ENCODE measurements around the gene ADIG.

ADIG gene

DNA sequence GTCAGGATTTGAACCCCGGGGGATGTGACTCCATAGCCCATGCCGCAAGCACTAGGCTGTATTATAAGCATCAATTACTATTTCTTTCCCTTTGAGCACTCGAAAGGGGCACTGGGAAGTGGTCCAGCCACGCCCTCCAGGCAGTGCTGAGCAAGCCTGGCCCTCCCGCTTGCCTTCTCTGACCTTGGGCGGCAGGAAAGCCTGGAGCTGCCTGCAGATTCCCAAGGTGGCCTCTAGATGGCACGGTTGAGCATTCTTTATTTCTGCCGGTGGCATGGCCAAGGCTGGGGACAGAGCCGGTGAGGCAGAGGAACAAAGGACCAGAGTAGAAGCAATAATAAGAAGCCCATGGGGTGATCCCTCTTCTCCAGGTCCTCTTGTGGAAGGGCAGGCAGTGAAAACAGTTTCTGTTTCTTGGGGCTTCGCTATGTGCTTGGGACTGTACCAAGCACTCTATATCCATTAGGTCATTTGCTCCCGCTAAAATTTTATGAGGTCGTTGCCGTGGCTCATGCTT, 52.6 kb downstream of the ADIG start:
- DNase-seq (ENCODE audit: low spot score), result peak; percentile 63

DNA sequence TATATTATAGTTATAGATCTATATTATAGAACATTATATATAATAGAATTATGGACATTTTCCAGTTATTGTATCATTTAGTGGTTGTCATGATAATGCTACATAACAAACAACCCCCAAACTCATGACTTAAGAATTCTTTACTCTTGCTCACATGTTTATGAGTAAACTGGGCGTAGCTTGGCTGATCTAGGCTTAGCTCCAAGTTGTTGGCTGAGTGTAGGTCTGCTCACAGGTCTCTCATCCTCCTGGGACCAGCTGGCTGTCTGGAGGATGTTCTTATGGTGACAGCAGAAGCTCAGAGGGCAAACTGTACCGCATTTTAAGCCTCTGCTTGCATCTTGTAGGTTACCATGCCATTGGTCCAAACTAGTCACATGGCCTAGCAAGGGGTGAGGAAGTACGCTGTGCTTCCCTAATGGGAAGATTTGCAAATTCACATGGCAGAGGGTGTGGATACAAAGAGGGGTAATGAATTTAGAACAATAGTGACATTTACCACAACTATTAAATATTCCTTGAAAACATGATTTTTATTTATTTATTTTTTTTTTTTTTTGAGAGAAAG, 54.8 kb downstream of the ADIG start:
- no peak for DNase-seq (ENCODE audit: low spot score)
